IMR-90 (cell line): Measurements from ENCODE around the gene TMEM200A. TPM values are rescaled to one million over a fixed set of nuclear protein-coding genes. Genes with fewer than 3 reads are reported as not detected.

Experiments
- ATAC-seq: fragments of 200-7000 bp; cut with Tn5 transposase; 2 replicates; pipeline ENCODE4 v1.9.1; 2020; ENCODE audit warnings: low read depth, mild to moderate bottlenecking, moderate library complexity
- BruUV-seq: library from RNA; stranded (reverse); fragments of 400-500 nt; replicated peaks from 2 replicates; lab custom pipeline; 2021; lab: Mats Ljungman, UMichigan
- CTCF ChIA-PET: fragments of 300-600 bp; formaldehyde crosslinking; extraction: SDS; loops from one replicate; lab custom pipeline; 2021; ENCODE audit warnings: antibody characterized with exemption; lab: Yijun Ruan, JAX
- POLR2A ChIA-PET: fragments of 300-600 bp; sonication (Branson Sonifier 250); formaldehyde crosslinking; loops from one replicate; lab custom pipeline; 2022; ENCODE audit warnings: antibody characterized with exemption; ENCODE audit not compliant: unreplicated experiment; lab: Charles Lee
- DNase-seq: peaks from one replicate; pipeline ENCODE4 v3.0.0; 2013
- H2AFZ ChIP-seq: replicated peaks from 2 replicates; pipeline ENCODE3; 2013; ENCODE audit warnings: low read length, mild to moderate bottlenecking; ENCODE audit not compliant: poor library complexity
- H2AK5ac ChIP-seq: 2 replicates; pipeline ENCODE4 v1.6.1; 2013; ENCODE audit warnings: low read depth, low read length, inconsistent platforms
- H2AK9ac ChIP-seq: replicated peaks from 2 replicates; pipeline ENCODE3; 2013; ENCODE audit warnings: mild to moderate bottlenecking, low read depth, low read length, moderate library complexity; ENCODE audit not compliant: poor library complexity
- H2BK120ac ChIP-seq: 2 replicates; pipeline ENCODE4 v1.6.1; 2013; ENCODE audit warnings: low read depth, low read length, inconsistent platforms
- H2BK15ac ChIP-seq: 3 replicates; pipeline ENCODE4 v1.6.1; 2013; ENCODE audit warnings: low read depth, low read length, inconsistent platforms
- H2BK20ac ChIP-seq: 2 replicates; pipeline ENCODE4 v1.6.1; 2013; ENCODE audit warnings: low read depth, mild to moderate bottlenecking, inconsistent platforms, low read length, moderate library complexity
- H2BK5ac ChIP-seq: 2 replicates; pipeline ENCODE4 v1.6.1; 2013; ENCODE audit warnings: mild to moderate bottlenecking, low read depth, low read length, inconsistent platforms; ENCODE audit not compliant: poor library complexity, severe bottlenecking
- H3K14ac ChIP-seq: replicated peaks from 2 replicates; pipeline ENCODE4 v1.6.1; 2013; ENCODE audit warnings: low read depth, low read length, inconsistent platforms
- H3K18ac ChIP-seq: 2 replicates; pipeline ENCODE4 v1.6.1; 2013; ENCODE audit warnings: low read depth, low read length, control low read depth
- H3K23ac ChIP-seq: 2 replicates; pipeline ENCODE4 v1.6.1; 2013; ENCODE audit warnings: low read depth, low read length, inconsistent platforms
- H3K27ac ChIP-seq: 2 replicates; pipeline ENCODE4 v1.5.1; 2013; ENCODE audit warnings: mild to moderate bottlenecking, control low read depth, low read length; ENCODE audit not compliant: insufficient read depth
- H3K27me3 ChIP-seq: 2 replicates; pipeline ENCODE4 v1.6.1; 2013; ENCODE audit warnings: low read length; ENCODE audit not compliant: control insufficient read depth, insufficient read depth
- H3K36me3 ChIP-seq: 2 replicates; pipeline ENCODE4 v1.6.1; 2013; ENCODE audit warnings: low read length, mixed read lengths; ENCODE audit not compliant: control insufficient read depth, insufficient read depth
- H3K4ac ChIP-seq: 2 replicates; pipeline ENCODE4 v1.6.1; 2013; ENCODE audit warnings: low read depth, low read length, inconsistent platforms
- H3K4me1 ChIP-seq: 2 replicates; pipeline ENCODE4 v1.6.1; 2013; ENCODE audit warnings: low read length, mixed read lengths; ENCODE audit not compliant: control insufficient read depth, insufficient read depth
- H3K4me2 ChIP-seq: 2 replicates; pipeline ENCODE4 v1.6.1; 2013; ENCODE audit warnings: low read depth, mild to moderate bottlenecking, control low read depth, low read length, moderate library complexity
- H3K4me3 ChIP-seq: 2 replicates; pipeline ENCODE4 v1.5.1; 2013; ENCODE audit warnings: low read depth, mild to moderate bottlenecking, control low read depth, low read length, moderate library complexity; ENCODE audit not compliant: insufficient read depth
- H3K56ac ChIP-seq: 2 replicates; pipeline ENCODE4 v1.6.1; 2013; ENCODE audit warnings: low read length, inconsistent platforms; ENCODE audit not compliant: insufficient read depth; ENCODE audit errors: extremely low read depth
- H3K79me1 ChIP-seq, 2 experiments: 2 replicates each; pipeline ENCODE4 v1.6.1; 2013; ENCODE audit warnings: low read length in 2 of 2, inconsistent platforms in 1 of 2, low read depth in 1 of 2
- H3K9ac ChIP-seq: 2 replicates; pipeline ENCODE4 v1.6.1; 2013; ENCODE audit warnings: low read depth, low read length, control low read depth
- H3K9me1 ChIP-seq: 2 replicates; pipeline ENCODE4 v1.6.1; 2013; ENCODE audit warnings: low read length, inconsistent platforms; ENCODE audit not compliant: insufficient read depth
- H3K9me3 ChIP-seq: 2 replicates; pipeline ENCODE4 v1.6.1; 2013; ENCODE audit warnings: low read length; ENCODE audit not compliant: control insufficient read depth, insufficient read depth
- H4K20me1 ChIP-seq: 2 replicates; pipeline ENCODE4 v1.6.1; 2013; ENCODE audit warnings: low read length, inconsistent platforms; ENCODE audit not compliant: insufficient read depth
- H4K5ac ChIP-seq: 2 replicates; pipeline ENCODE4 v1.6.1; 2013; ENCODE audit warnings: mild to moderate bottlenecking, low read depth, low read length, control low read depth
- H4K8ac ChIP-seq, 2 experiments: 2 replicates each; pipeline ENCODE4 v1.6.1; 2013; ENCODE audit warnings: low read depth in 2 of 2, low read length in 2 of 2, control low read depth in 1 of 2, inconsistent platforms in 1 of 2
- H4K91ac ChIP-seq: 2 replicates; pipeline ENCODE4 v1.6.1; 2013; ENCODE audit warnings: low read depth, low read length, inconsistent platforms; ENCODE audit not compliant: insufficient read depth
- CEBPB ChIP-seq: IDR thresholded peaks from 2 replicates; pipeline ENCODE4 v1.6.1; 2012; ENCODE audit warnings: low read depth, low read length, improper control_type of control experiment
- MAFK ChIP-seq: IDR thresholded peaks from 2 replicates; pipeline ENCODE4 v1.6.1; 2012; ENCODE audit warnings: low read depth, low read length, improper control_type of control experiment
- MAZ ChIP-seq: IDR thresholded peaks from 2 replicates; pipeline ENCODE4 v1.6.1; 2012; ENCODE audit warnings: low read depth, mild to moderate bottlenecking, low read length, improper control_type of control experiment, moderate library complexity, borderline replicate concordance
- RCOR1 ChIP-seq: IDR thresholded peaks from 2 replicates; pipeline ENCODE4 v1.6.1; 2012; ENCODE audit warnings: mild to moderate bottlenecking, low read length, improper control_type of control experiment; ENCODE audit not compliant: insufficient replicate concordance
- WGBS, 2 experiments: methylation state at CpG; one replicate each; pipeline versions ENCODE4 v1.1.5 to v1.1.7; 2013; ENCODE audit warnings: missing lambda C conversion rate in 2 of 2; ENCODE audit not compliant: insufficient read length in 1 of 2; ENCODE audit errors: extremely low coverage in 2 of 2; 5-methylcytosine and 5-hydroxymethylcytosine counted together
- dilution Hi-C: fragments of 300-500 bp; cut with HindIII; formaldehyde crosslinking; loops from one replicate; pipeline ENCODE4 v1.14.3; 2018; ENCODE audit warnings: low sequenced_read_pairs; ENCODE audit not compliant: unreplicated experiment
- in situ Hi-C: fragments of 300-500 bp; cut with MboI; formaldehyde crosslinking; loops from 3 replicates; pipeline ENCODE4 v1.14.3; 2019; ENCODE audit warnings: low sequenced_read_pairs, inconsistent platforms, mixed read lengths
- intact Hi-C: fragments of 100-400 bp; cut with micrococcal nuclease; formaldehyde crosslinking; loops from 2 replicates; pipeline ENCODE4 v1.10.0; 2022
- polyA plus RNA-seq, 3 experiments: library from polyadenylated mRNA; depleted of rRNA; stranded (reverse); fragments of >200 nt; gene quantifications; 2 replicates each; pipeline ENCODE4 v1.2.3, GENCODE V29; 2012; ENCODE audit warnings: low replicate concordance in 1 of 3
- total RNA-seq: library from RNA; depleted of rRNA; stranded (reverse); fragments of >200 nt; gene quantifications from 2 replicates; pipeline ENCODE4 v1.2.3, GENCODE V29; 2012

TMEM200A gene
- total and polyA plus RNA-seq, 2 of the 4 experiments (the other 2 are of a cell fraction): 22.8 to 37.1 TPM

- H3K14ac ChIP-seq: no peak overlapping the region
- no peaks in the 10 kb centered on the region for H4K20me1 ChIP-seq
- no peak overlapping the region for H3K18ac ChIP-seq
- no TSS peak for BruUV-seq
- no peak overlapping the region for H4K91ac ChIP-seq
- no peak overlapping the region for H3K4me2 ChIP-seq
- no peaks in the 10 kb centered on the region for H3K9me3 ChIP-seq
- H3K36me3 ChIP-seq: no peaks in the 10 kb centered on the region
- WGBS, 2 experiments: 50% methylated on average over 2 of the region's 4 CpGs; no CpG with 5 or more reads in 1 of the 2 experiments
- H2BK15ac ChIP-seq: no peak overlapping the region
- H4K5ac ChIP-seq: no peak overlapping the region
- in situ Hi-C loops (no loop called here), dilution Hi-C loops (no loop called here), intact Hi-C loops (no loop called here)
- H3K4me3 ChIP-seq: no peak overlapping the region
- H2AFZ ChIP-seq: no peak overlapping the region
- H2BK20ac ChIP-seq: no peak overlapping the region
- no peak overlapping the region for H3K4ac ChIP-seq
- H2BK5ac ChIP-seq: no peak overlapping the region
- TF ChIP-seq CEBPB: peak; percentile 27; the same call in 1 of the 2 replicates
- TF ChIP-seq MAFK: no peak
- no peak for TF ChIP-seq MAZ
- TF ChIP-seq RCOR1: no peak
- H3K27me3 ChIP-seq: no peaks in the 10 kb centered on the region
- no peaks in the 10 kb centered on the region for H3K9me1 ChIP-seq
- peaks cover 9 to 19% of the 10 kb centered on the region in 2 experiments; a peak in 3 of 4 replicates for H3K79me1 ChIP-seq
- H3K9ac ChIP-seq: no peak overlapping the region
- ATAC-seq (no peak), DNase-seq (no peak)
- H3K27ac ChIP-seq: no peak overlapping the region
- peaks cover 1% of the 10 kb centered on the region; the same call in 1 of the 2 replicates for H3K4me1 ChIP-seq
- no peak overlapping the region for H3K23ac ChIP-seq
- ChIA-PET CTCF (no interaction called here), POLR2A (no interaction called here)
- no peak overlapping the region for H2BK120ac ChIP-seq
- H2AK5ac ChIP-seq: no peak overlapping the region
- no peak overlapping the region for H2AK9ac ChIP-seq
- no peak overlapping the region for H4K8ac ChIP-seq
- no peak overlapping the region for H3K56ac ChIP-seq
Measured at GRCh38 chr6:130431346-130431852, 65.6 kb downstream of the TMEM200A start.
